Measurements from ENCODE around the gene CCDC12.

The CCDC12 gene

GRCh38 chr3:46960081-46960701 is 16.4 kb downstream of the CCDC12 start:
- TF ChIP-seq, protein P1, sequence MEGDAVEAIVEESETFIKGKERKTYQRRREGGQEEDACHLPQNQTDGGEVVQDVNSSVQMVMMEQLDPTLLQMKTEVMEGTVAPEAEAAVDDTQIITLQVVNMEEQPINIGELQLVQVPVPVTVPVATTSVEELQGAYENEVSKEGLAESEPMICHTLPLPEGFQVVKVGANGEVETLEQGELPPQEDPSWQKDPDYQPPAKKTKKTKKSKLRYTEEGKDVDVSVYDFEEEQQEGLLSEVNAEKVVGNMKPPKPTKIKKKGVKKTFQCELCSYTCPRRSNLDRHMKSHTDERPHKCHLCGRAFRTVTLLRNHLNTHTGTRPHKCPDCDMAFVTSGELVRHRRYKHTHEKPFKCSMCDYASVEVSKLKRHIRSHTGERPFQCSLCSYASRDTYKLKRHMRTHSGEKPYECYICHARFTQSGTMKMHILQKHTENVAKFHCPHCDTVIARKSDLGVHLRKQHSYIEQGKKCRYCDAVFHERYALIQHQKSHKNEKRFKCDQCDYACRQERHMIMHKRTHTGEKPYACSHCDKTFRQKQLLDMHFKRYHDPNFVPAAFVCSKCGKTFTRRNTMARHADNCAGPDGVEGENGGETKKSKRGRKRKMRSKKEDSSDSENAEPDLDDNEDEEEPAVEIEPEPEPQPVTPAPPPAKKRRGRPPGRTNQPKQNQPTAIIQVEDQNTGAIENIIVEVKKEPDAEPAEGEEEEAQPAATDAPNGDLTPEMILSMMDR (IDR thresholded peaks at IDR 0.05; ENCODE audit: borderline replicate concordance, insufficient read depth, low read depth, low read length), result no peak
- no peak overlapping the region for H3K4me3 ChIP-seq (ENCODE audit: low read depth, low read length)

- TF ChIP-seq, protein P1 (IDR thresholded peaks at IDR 0.05; ENCODE audit: borderline replicate concordance, insufficient read depth, low read depth, low read length), result no peak
- no peak overlapping the region for H3K4me3 ChIP-seq (ENCODE audit: low read depth, low read length)
Observed at GRCh38 chr3:46959161-46959511, 17.4 kb downstream of the CCDC12 start.

DNA sequence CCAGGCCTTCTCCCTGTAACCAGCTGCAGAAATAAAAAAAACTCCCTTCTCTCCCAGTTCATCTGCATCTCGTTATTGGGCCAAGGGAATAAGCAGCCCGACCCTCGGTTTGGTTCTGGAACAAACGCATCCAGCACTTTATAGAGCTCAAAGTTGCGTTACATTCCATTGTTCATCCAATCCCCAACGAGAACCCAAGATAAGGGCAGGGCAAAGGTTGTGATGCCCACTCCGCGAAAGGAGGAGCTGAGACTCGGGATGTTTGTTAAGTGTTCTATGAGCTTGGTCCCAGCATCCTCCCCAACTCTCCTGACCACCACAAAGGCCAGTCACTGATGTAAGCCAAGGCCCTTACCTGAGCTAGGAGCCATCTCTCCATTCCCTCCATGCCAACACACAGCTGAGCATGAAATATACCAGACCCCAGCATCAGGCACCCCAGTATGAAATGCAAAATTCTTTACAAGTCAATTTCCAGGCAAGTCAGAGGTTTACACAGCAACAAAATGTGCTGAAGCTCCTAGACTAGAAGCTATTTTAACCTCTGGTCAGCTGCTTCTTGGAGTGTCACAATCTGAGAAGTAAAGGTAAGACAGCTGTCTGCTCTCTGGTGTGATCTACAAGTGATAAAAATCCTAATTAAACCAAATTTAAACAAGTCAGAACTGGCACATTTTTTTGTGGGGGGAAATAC is 17.9 kb downstream of the CCDC12 start:
- TF ChIP-seq, protein P1 (IDR thresholded peaks at IDR 0.05; ENCODE audit: borderline replicate concordance, insufficient read depth, low read depth, low read length), result no peak
- H3K4me3 ChIP-seq (ENCODE audit: low read depth, low read length), result no peak overlapping the region

DNA sequence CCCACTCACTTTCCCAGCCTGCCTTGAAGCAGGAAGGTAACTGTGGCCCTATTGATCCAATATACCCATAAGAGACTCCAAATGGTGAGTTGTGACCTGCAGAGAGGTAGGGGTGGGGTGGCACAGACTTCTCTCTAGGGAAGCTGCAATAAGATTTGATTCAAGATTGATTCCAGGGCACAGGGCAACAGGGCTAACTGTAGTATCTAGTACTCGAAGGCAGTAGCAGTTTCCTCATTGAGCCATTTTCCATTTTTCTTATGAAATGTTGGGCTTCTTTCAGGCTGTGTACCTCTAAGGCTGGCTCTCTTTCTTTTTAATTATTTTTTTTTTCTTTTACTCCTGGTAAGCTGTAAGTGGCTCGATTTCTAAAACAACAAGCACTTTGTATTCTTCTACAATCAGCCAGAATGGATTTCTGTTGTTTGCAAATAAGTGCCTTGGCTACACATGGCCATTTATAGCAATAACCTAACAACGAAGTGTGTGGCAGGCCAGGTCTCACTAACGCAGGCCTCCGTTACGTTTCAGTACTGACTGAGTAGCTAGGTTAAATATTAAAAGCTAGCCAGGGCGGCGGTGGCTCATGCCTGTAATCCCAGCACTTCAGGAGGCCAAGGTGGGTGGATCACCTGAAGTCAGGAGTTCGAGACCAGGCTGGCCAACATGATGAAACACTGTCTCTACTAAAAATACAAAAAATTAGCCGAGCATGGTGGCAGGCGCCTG is 19.3 kb downstream of the CCDC12 start:
- TF ChIP-seq, protein P1 (IDR thresholded peaks at IDR 0.05; ENCODE audit: borderline replicate concordance, insufficient read depth, low read depth, low read length), result no peak
- H3K4me3 ChIP-seq (ENCODE audit: low read depth, low read length), result no peak overlapping the region

GRCh38 chr3:46955801-46956259 is 20.7 kb downstream of the CCDC12 start:
- TF ChIP-seq, protein P1 (IDR thresholded peaks at IDR 0.05; ENCODE audit: borderline replicate concordance, insufficient read depth, low read depth, low read length), result no peak

GRCh38 chr3:46955157-46955556 is 21.4 kb downstream of the CCDC12 start:
- TF ChIP-seq, protein P1 (IDR thresholded peaks at IDR 0.05; ENCODE audit: borderline replicate concordance, insufficient read depth, low read depth, low read length), result no peak
- H3K4me3 ChIP-seq (ENCODE audit: low read depth, low read length), result no peak overlapping the region

More at GRCh38 chr3:46955801-46956259, 20.7 kb downstream of the CCDC12 start:
- H3K4me3 ChIP-seq (ENCODE audit: low read depth, low read length), result no peak overlapping the region

All from GM12875 (cell line).